Kidney (tissue), 14 donors: ENCODE results near the gene C1QA. TPM values are rescaled to one million over a fixed set of nuclear protein-coding genes. Genes with fewer than 3 reads are reported as not detected.

Source experiments
- DNase-seq, 5 donors: peaks; one replicate each; pipeline ENCODE4 v3.0.0-alpha.2; 2013 to 2020
- FAIRE-seq: peaks from 2 replicates; lab custom pipeline; 2012; peaks lifted over from hg19 to GRCh38; lab: Jason Lieb, UNC
- H3K27ac ChIP-seq, 2 donors: one replicate each; pipeline ENCODE4 v1.7.0; 2013; ENCODE audit warnings: low read depth in 2 of 2, low read length in 2 of 2, inconsistent platforms in 1 of 2
- H3K27me3 ChIP-seq: one replicate; pipeline ENCODE4 v1.7.1; 2013; ENCODE audit warnings: low read length, inconsistent platforms; ENCODE audit not compliant: control insufficient read depth, insufficient read depth
- H3K36me3 ChIP-seq, 3 donors: one replicate each; pipeline versions ENCODE4 v1.7.0 to v1.7.1; 2013; ENCODE audit warnings: low read length in 3 of 3, control low read depth in 1 of 3, inconsistent platforms in 1 of 3; ENCODE audit not compliant: insufficient read depth in 3 of 3, control insufficient read depth in 2 of 3
- H3K4me1 ChIP-seq, 3 donors: one replicate each; pipeline versions ENCODE4 v1.7.0 to v1.7.1; 2013; ENCODE audit warnings: low read length in 3 of 3, inconsistent platforms in 1 of 3, low read depth in 1 of 3; ENCODE audit not compliant: control insufficient read depth in 2 of 3, insufficient read depth in 2 of 3
- H3K4me3 ChIP-seq, 3 donors: one replicate each; pipeline versions ENCODE4 v1.7.0 to v1.8.1; 2013; ENCODE audit warnings: low read length in 3 of 3, control low read depth in 1 of 3, inconsistent platforms in 1 of 3
- H3K9ac ChIP-seq, 3 donors: one replicate each; pipeline versions ENCODE4 v1.7.0 to v1.7.1; 2013; ENCODE audit warnings: low read length in 3 of 3, control low read depth in 1 of 3, inconsistent platforms in 1 of 3
- H3K9me3 ChIP-seq, 3 donors: one replicate each; pipeline versions ENCODE4 v1.7.0 to v1.7.1; 2013; ENCODE audit warnings: low read length in 3 of 3, control low read depth in 1 of 3, inconsistent platforms in 1 of 3; ENCODE audit not compliant: control insufficient read depth in 2 of 3, insufficient read depth in 1 of 3
- intact Hi-C: fragments of 100-400 bp; cut with DNase I; formaldehyde crosslinking; loops from one replicate; pipeline ENCODE4 v1.11.1; 2022
- polyA plus RNA-seq: library from polyadenylated mRNA; stranded (reverse); fragments of 350-450 nt; fragmentation: Illumina TruSeq; extraction: RNeasy Lipid Tissue Mini Kit (QIAGEN cat#74804); gene quantifications from one replicate; pipeline ENCODE4 v1.2.3, GENCODE V29; 2014; ENCODE audit warnings: low read depth, low replicate concordance; ENCODE audit not compliant: insufficient read depth
- total RNA-seq: library from RNA; stranded (reverse); fragmentation: NEBNext Ultra II Directional; extraction: Animal tissue kit (Norgen Biotek cat#: 25700); gene quantifications from one replicate; pipeline ENCODE4 v1.2.1, GENCODE V29; 2021
- TF ChIP-seq, protein P1 (sequence below): IDR thresholded peaks from 3 replicates; pipeline ENCODE4 v1.5.1; 2012; ENCODE audit warnings: mild to moderate bottlenecking, moderate library complexity, borderline replicate concordance; ENCODE audit not compliant: insufficient read depth; ENCODE audit errors: extremely low read depth
- donor health status: control.
- donor health status: control.
- donor health status: control.
- donor health status: control.
- donor health status: control.
- donor health status: DM: yes; HTN: yes; CAD: no.
- donor health status: Normal renal cell carcinoma (clear cell type).

C1QA gene
- total and polyA plus RNA-seq, 2 donors from 2014 or later = 150 to 238 TPM

DNA sequence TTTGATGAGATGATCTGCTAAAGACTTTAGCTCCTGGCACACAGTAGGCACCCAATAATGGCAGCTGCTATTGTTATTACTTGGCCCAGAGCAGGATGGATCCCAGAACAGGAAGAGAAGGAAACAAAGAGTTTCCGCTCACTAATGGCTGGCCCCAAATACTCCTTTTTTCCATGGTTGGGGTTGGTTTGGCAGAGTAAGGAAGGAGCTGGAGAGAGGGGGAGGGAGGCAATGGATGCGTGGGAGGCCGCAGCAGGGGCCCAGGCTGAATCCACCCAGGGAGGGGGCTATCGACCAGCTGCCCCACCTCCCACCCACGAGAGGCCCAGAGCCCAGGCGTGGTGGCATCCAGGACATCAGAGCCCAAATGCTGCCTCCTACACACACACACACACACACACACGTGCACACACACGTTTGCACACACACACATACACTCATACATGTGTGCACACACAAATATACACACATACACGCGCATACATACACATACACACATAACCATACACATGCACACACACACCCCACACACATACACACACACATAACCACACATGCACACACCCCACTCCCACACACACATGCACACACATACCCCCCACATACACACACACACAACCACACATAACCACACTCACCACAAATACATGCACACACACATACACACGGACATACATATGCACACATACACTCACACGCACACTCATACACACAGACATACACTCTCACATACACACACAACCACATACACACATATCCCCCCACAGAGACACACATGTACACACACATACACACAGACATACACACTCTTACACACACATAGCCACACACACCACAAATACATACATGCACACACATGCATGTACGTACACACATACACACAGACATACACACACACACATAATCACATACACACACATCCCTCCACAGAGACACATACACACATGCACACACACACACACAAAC lies 41.8 kb downstream of the C1QA start:
- Histone ChIP-seq H3K36me3 (no peaks in the 10 kb centered on the region), H3K9ac (no peak overlapping the region), H3K9me3 (no peaks in the 10 kb centered on the region), H3K4me3 (no peak overlapping the region), H3K27me3 (no peaks in the 10 kb centered on the region), H3K27ac (no peak overlapping the region), H3K4me1 (no peaks in the 10 kb centered on the region)
- TF ChIP-seq, protein P1, sequence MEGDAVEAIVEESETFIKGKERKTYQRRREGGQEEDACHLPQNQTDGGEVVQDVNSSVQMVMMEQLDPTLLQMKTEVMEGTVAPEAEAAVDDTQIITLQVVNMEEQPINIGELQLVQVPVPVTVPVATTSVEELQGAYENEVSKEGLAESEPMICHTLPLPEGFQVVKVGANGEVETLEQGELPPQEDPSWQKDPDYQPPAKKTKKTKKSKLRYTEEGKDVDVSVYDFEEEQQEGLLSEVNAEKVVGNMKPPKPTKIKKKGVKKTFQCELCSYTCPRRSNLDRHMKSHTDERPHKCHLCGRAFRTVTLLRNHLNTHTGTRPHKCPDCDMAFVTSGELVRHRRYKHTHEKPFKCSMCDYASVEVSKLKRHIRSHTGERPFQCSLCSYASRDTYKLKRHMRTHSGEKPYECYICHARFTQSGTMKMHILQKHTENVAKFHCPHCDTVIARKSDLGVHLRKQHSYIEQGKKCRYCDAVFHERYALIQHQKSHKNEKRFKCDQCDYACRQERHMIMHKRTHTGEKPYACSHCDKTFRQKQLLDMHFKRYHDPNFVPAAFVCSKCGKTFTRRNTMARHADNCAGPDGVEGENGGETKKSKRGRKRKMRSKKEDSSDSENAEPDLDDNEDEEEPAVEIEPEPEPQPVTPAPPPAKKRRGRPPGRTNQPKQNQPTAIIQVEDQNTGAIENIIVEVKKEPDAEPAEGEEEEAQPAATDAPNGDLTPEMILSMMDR = no peak
- no peak for DNase-seq
- intact Hi-C loops = no loop called here
- FAIRE-seq = no peak

DNA sequence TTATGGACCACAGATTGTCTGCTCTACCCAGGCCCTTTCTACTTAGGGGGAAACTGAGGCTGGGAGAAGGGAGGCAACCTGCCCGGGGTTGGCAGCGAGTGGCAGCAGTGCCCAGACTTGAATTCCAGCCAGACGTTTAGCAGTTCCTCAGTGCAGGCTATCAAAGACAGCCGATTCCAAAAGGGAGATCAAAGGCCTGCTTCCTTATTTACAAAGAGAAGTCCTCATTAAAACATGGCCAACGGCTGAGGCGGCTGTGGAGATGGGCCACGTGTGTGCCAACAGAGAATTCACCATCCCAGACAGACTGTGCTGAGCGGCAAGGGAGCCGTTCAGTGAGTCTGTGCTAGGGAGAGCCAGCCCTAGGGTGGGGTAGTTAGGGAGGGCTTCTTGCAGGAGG lies 44.3 kb downstream of the C1QA start:
- no peaks in the 10 kb centered on the region for H3K27me3 ChIP-seq
- H3K27ac ChIP-seq = no peak overlapping the region
- no peaks in the 10 kb centered on the region for H3K4me1 ChIP-seq
- no peaks in the 10 kb centered on the region for H3K36me3 ChIP-seq
- no peaks in the 10 kb centered on the region for H3K9me3 ChIP-seq
- DNase-seq (no peak), FAIRE-seq (no peak)
- TF ChIP-seq, protein P1 = no peak
- no peak overlapping the region for H3K9ac ChIP-seq
- H3K4me3 ChIP-seq = no peak overlapping the region
- intact Hi-C loops = no loop called here

DNA sequence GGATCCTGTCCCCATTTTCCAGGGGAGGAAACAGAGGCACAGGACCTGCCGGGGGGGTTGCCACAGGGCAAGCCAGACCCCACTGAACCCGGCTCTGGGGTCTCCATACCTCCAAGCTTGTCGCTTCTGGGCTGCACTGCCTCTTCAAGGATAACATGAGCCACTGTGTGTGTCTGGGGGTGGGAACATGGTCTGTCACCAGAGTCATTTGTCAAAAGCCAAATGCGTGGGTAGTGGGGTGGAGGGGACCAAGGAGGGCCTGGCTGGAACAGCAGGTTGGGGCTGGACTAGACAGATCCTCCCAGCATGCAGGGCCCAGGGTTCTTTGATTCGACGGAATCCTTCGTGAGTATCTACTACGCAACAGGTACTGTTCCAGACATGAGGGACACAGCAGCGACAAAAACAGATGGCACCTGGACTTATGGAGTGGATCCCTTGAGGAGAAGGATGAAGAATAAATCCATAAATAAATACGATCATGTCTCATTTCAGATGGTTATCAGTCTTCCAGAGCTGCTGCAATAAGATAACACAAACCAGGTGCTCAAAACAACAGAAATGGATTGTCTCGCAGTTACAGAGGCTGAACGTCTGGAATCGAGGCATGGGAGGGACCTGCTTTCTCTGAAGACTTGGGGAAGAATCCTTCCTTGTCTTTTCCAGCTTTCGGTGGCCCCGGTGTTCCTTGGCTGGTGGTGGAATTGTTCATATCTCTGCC lies 45.3 kb downstream of the C1QA start:
- intact Hi-C loops = no loop called here
- DNase-seq = no peak
- Histone ChIP-seq H3K36me3 (no peaks in the 10 kb centered on the region), H3K4me3 (no peak overlapping the region), H3K27me3 (no peaks in the 10 kb centered on the region), H3K4me1 (no peaks in the 10 kb centered on the region), H3K27ac (no peak overlapping the region), H3K9ac (no peak overlapping the region), H3K9me3 (no peaks in the 10 kb centered on the region)
- TF ChIP-seq, protein P1 = no peak
- no peak for FAIRE-seq
